Ascending aorta (tissue), 2 donors: ENCODE results near the gene CCDC50. TPM values are rescaled to one million over a fixed set of nuclear protein-coding genes. Genes with fewer than 3 reads are reported as not detected.
A peak's percentile ranks its signal among the peaks of the same experiment; 100 is the strongest.

Source experiments
- DNase-seq, 2 donors: peaks; one replicate each; pipeline ENCODE4 v3.0.0-alpha.2; 2019; ENCODE audit warnings: low spot score in 2 of 2
- H3K27ac ChIP-seq, 2 donors: fragments of 200-600 bp; sonication (generic); one replicate each; pipeline ENCODE4 v1.5.1; 2016 to 2017; ENCODE audit warnings: mild to moderate bottlenecking in 1 of 2
- H3K27me3 ChIP-seq: fragments of 200-600 bp; sonication (generic); one replicate; pipeline ENCODE4 v1.5.1; 2017
- H3K36me3 ChIP-seq, 2 donors: fragments of 200-600 bp; sonication (generic); one replicate each; pipeline ENCODE4 v1.5.1; 2016
- H3K4me1 ChIP-seq, 2 donors: fragments of 200-600 bp; sonication (generic); one replicate each; pipeline ENCODE4 v1.5.1; 2016 to 2017; ENCODE audit warnings: mild to moderate bottlenecking in 1 of 2
- H3K4me3 ChIP-seq, 2 donors: fragments of 200-600 bp; sonication (generic); one replicate each; pipeline ENCODE4 v1.5.1; 2016 to 2017; ENCODE audit warnings: mild to moderate bottlenecking in 1 of 2
- H3K9me3 ChIP-seq, 2 donors: fragments of 200-600 bp; sonication (generic); one replicate each; pipeline ENCODE4 v1.5.1; 2016
- CTCF ChIP-seq, 3 experiments: fragments of 200-600 bp in 2 of 3; fragments of 450-650 bp in 1 of 3; sonication (generic) in 2 of 3; IDR thresholded peaks; one replicate each; pipeline ENCODE4 v1.5.1; 2016 to 2019; ENCODE audit warnings: antibody characterized with exemption in 3 of 3, mild to moderate bottlenecking in 1 of 3, moderate library complexity in 1 of 3
- intact Hi-C: fragments of 100-400 bp; cut with DNase I; formaldehyde crosslinking; loops from one replicate; pipeline ENCODE4 v1.15.1; 2023
- total RNA-seq: library from RNA; depleted of rRNA; stranded (reverse); fragments of >200 nt; gene quantifications from one replicate; pipeline ENCODE4 v1.1.0, GENCODE V29; 2016

Gene CCDC50
- total RNA-seq, 1 donor from 2014 or later, result 82.8 TPM

GRCh38 chr3:191357909-191358308 lies 28.7 kb downstream of the CCDC50 start:
- Histone ChIP-seq H3K4me3 (no peak overlapping the region), H3K27me3 (no peaks in the 10 kb centered on the region), H3K36me3 (peaks cover 13 to 35% of the 10 kb centered on the region in 2 donors), H3K4me1 (peaks cover under 1 to 21% of the 10 kb centered on the region in 2 donors), H3K9me3 (no peaks in the 10 kb centered on the region), H3K27ac (peak overlapping the region in 1 of 2 donors; percentile 13)
- DNase-seq, result no peak
- intact Hi-C loops, result loop anchor here (1.0 kb wide), 1 partner anchor 29 kb away; the partner anchor contains the start of gene CCDC50
- TF ChIP-seq CTCF (IDR thresholded peaks at IDR 0.05), result no peak

DNA sequence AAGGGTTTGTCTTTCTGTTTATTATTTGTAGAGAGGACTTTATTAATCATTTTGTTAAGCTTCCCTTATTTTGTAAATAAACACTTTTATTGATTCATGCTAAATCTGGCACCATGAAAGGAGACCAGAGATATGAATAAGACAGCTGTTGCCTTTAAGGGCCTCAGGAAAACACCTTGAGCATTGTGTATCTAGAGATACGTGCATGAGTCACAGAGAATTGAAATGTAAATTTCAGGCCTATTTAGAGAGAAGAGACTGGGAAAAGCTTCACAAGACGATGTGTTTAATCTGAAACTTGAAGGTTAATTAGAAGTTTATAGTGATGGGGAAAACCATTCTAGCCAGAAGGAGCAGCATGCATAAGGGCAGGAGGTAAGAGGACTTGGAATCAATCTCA lies 29.7 kb downstream of the CCDC50 start:
- Histone ChIP-seq H3K4me1 (peaks cover 0 to 18% of the 10 kb centered on the region in 2 donors), H3K27ac (no peak overlapping the region), H3K9me3 (no peaks in the 10 kb centered on the region), H3K36me3 (peaks cover 13 to 40% of the 10 kb centered on the region in 2 donors), H3K4me3 (no peak overlapping the region), H3K27me3 (no peaks in the 10 kb centered on the region)
- intact Hi-C loops, result no loop called here
- DNase-seq, result no peak
- no peak for TF ChIP-seq CTCF (IDR thresholded peaks at IDR 0.05)

GRCh38 chr3:191360620-191361019 lies 31.4 kb downstream of the CCDC50 start:
- DNase-seq, result no peak
- TF ChIP-seq CTCF (IDR thresholded peaks at IDR 0.05), result no peak
- Histone ChIP-seq H3K4me3 (no peak overlapping the region), H3K27ac (no peak overlapping the region), H3K36me3 (peaks cover 13 to 40% of the 10 kb centered on the region in 2 donors), H3K27me3 (no peaks in the 10 kb centered on the region), H3K9me3 (no peaks in the 10 kb centered on the region), H3K4me1 (peaks cover 0 to 18% of the 10 kb centered on the region in 2 donors)
- intact Hi-C loops, result no loop called here

DNA sequence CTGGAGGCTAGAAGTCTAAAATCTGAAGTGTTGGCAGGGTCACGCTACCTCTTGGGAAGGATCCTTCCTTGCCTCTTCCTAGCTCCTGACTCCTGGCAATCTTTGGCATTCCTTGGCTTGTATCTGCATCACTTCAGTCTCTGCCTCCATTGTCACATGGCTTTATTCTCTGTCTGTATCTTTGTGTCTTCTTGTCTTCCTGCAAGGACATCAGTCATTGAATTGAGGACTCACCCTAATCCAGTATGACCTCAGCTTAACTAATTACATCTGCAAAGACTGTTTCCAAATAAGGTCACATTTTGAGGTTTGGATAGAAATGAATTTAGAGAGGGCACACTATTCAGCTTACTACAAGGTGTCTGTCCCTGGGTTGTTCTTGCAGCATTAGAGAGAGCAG lies 32.3 kb downstream of the CCDC50 start:
- no peak for TF ChIP-seq CTCF (IDR thresholded peaks at IDR 0.05)
- Histone ChIP-seq H3K27ac (no peak overlapping the region), H3K36me3 (peaks cover 13 to 44% of the 10 kb centered on the region in 2 donors), H3K27me3 (no peaks in the 10 kb centered on the region), H3K4me1 (peaks cover 0 to 13% of the 10 kb centered on the region in 2 donors), H3K4me3 (no peak overlapping the region), H3K9me3 (no peaks in the 10 kb centered on the region)
- DNase-seq, result no peak
- intact Hi-C loops, result no loop called here

DNA sequence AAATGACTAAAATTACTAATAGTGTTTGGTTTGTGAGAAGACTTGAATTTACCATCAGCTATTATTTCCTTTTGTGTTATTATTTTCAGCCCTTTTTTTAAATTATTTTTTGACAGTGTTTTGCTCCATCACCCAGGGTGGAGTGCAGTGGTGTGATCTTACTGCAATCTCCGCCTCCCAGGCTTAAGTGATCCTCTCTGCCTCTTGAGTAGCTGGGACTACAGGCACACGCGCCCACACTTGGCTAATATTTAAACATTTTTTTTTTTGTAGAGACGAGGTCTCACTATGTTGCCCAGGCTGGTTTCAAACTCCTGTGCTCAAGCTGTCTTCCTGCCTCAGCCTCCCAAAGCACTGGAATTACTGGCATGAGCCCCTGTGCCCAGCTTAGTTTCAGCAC lies 32.8 kb downstream of the CCDC50 start:
- intact Hi-C loops, result no loop called here
- TF ChIP-seq CTCF (IDR thresholded peaks at IDR 0.05), result no peak
- no peak for DNase-seq
- Histone ChIP-seq H3K27ac (no peak overlapping the region), H3K9me3 (no peaks in the 10 kb centered on the region), H3K4me3 (no peak overlapping the region), H3K36me3 (peaks cover 13 to 48% of the 10 kb centered on the region in 2 donors), H3K27me3 (no peaks in the 10 kb centered on the region), H3K4me1 (peaks cover 0 to 8% of the 10 kb centered on the region in 2 donors)
